Karpas-422 (cell line): ENCODE measurements around the gene PUM2. TPM values are rescaled to one million over a fixed set of nuclear protein-coding genes. Genes with fewer than 3 reads are reported as not detected.
"Not testable (repeated sequence)": the region's sequence is repeated elsewhere in the genome, so short reads cannot be mapped to it uniquely, and the experiment has no call there.

Source experiments
- DNase-seq: peaks from one replicate; pipeline ENCODE4 v3.0.0-alpha.2; 2015
- H2AFZ ChIP-seq: fragments of 200-600 bp; sonication (generic); 2 replicates; pipeline ENCODE4 v1.6.1; 2014; ENCODE audit warnings: antibody characterized with exemption, low read length, mixed read lengths
- H3K27ac ChIP-seq: fragments of 200-600 bp; sonication (generic); 2 replicates; pipeline ENCODE4 v1.5.1; 2014; ENCODE audit warnings: mild to moderate bottlenecking, low read length, moderate library complexity
- H3K27me3 ChIP-seq: fragments of 200-600 bp; sonication (generic); 2 replicates; pipeline ENCODE4 v1.6.1; 2014; ENCODE audit warnings: low read length, mixed read lengths
- H3K36me3 ChIP-seq: fragments of 200-600 bp; sonication (generic); 2 replicates; pipeline ENCODE4 v1.6.1; 2014; ENCODE audit warnings: low read length, mixed read lengths; ENCODE audit not compliant: insufficient read depth
- H3K4me1 ChIP-seq: fragments of 200-600 bp; sonication (generic); 2 replicates; pipeline ENCODE4 v1.6.1; 2014; ENCODE audit warnings: mild to moderate bottlenecking, low read length, mixed read lengths
- H3K4me2 ChIP-seq: fragments of 200-600 bp; sonication (generic); 2 replicates; pipeline ENCODE4 v1.6.1; 2014; ENCODE audit warnings: low read length, low read depth, mild to moderate bottlenecking; ENCODE audit not compliant: poor library complexity, severe bottlenecking
- H3K4me3 ChIP-seq: fragments of 200-600 bp; sonication (generic); 2 replicates; pipeline ENCODE4 v1.5.1; 2014; ENCODE audit warnings: mild to moderate bottlenecking, antibody characterized with exemption, low read length, mixed read lengths
- H3K79me2 ChIP-seq: fragments of 200-600 bp; sonication (generic); 2 replicates; pipeline ENCODE4 v1.6.1; 2014; ENCODE audit warnings: mild to moderate bottlenecking, low read length, mixed read lengths
- H3K9ac ChIP-seq: fragments of 200-600 bp; sonication (generic); 2 replicates; pipeline ENCODE4 v1.6.0; 2014; ENCODE audit warnings: low read length
- H3K9me2 ChIP-seq: fragments of 200-600 bp; sonication (generic), shearing (Covaris generic); replicated peaks from 2 replicates; pipeline ENCODE4 v1.6.0; 2014; ENCODE audit warnings: mild to moderate bottlenecking, low read length, moderate library complexity; ENCODE audit not compliant: insufficient read depth
- H3K9me3 ChIP-seq: fragments of 300-700, 200-600 bp; sonication (generic); 2 replicates; pipeline ENCODE4 v1.6.1; 2014; ENCODE audit warnings: low read length, mixed read lengths
- H4K20me1 ChIP-seq: fragments of 200-600 bp; sonication (generic); 2 replicates; pipeline ENCODE4 v1.6.1; 2014; ENCODE audit warnings: mild to moderate bottlenecking, antibody characterized with exemption, low read length, low read depth; ENCODE audit not compliant: insufficient read depth
- total RNA-seq: library from RNA; depleted of rRNA; stranded (reverse); fragments of >200 nt; shearing (Covaris generic); gene quantifications from 2 replicates; pipeline ENCODE4 v1.2.3, GENCODE V29; 2014; ENCODE audit warnings: low replicate concordance

The PUM2 gene
- total RNA-seq, 1 experiment from 2014 or later, result 80.3 TPM

DNA sequence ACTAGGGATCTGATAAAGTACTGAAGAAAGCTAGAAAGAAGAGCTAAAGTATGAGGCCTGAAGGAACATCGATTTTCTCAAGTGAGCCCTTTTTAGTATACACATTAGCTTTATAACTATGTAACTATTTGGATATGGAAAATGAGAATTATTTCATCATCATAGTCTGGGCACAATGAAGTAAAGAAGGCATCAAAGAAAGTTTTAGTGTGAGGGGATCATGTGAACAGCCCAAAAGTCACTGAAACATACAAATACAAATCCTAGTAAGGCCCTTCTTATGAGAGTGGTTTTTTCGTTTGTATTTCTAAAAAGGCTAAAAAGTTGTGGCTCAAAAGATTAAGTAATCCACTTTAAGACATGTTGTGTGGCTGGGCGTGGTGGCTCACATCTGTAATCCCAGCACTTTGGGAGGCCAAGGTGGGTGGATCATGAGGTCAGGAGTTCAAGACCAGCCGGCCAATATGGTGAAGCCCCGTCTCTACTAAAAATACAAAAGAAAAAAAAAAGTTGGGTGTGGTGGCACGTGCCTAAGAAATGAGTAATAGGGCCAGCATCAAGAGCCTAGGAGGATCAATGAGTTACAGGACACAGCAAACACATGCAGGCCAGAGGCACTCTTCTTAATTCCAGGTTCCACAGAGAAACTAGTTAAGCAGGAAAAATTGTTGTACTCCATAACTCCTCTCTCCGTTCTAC, 61.9 kb downstream of the PUM2 start:
- Histone ChIP-seq H3K9me2 (no peaks in the 10 kb centered on the region), H3K4me2 (no peak overlapping the region), H3K9ac (no peak overlapping the region), H4K20me1 (peaks cover 4% of the 10 kb centered on the region), H3K79me2 (peaks cover 84% of the 10 kb centered on the region), H3K4me1 (no peaks in the 10 kb centered on the region), H2AFZ (no peak overlapping the region), H3K4me3 (no peak overlapping the region), H3K36me3 (peaks cover 54% of the 10 kb centered on the region), H3K9me3 (no peaks in the 10 kb centered on the region), H3K27ac (no peak overlapping the region), H3K27me3 (no peaks in the 10 kb centered on the region)
- DNase-seq, result no peak

DNA sequence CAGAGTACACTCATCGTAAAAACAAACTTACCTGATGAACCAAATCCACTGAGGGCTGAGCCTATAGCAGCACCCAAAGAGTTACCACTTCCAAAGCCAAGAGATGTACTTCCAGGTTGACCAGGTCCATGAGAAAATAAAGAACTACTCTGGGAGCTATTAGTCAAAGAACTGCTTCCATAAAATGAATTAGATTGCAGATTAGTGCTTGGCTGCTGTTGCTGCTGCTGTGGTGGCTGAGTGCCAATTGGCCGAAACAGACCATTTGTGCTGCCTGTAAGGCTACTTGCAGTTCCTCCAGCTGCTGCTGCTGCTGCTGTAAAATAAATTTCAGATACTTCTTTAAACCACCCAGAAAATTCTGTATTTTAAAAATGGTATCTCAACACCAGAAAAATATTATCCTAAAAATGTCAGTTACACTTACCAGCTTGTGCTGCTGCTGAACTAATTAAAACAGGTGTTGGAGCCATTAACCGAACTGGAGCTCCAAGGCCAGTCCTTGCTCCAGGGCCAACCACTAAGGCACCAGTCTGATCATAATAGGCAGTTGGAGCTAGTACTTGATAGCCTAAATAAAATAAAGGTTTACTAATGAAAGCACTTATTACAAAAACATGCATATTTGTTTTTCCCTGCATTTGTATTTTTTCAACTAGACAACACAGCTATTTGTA, 67.6 kb downstream of the PUM2 start:
- peaks cover 95% of the 10 kb centered on the region for H3K79me2 ChIP-seq
- H3K27ac ChIP-seq, result no peak overlapping the region
- no peaks in the 10 kb centered on the region for H3K9me3 ChIP-seq
- H3K4me3 ChIP-seq, result no peak overlapping the region
- H3K9ac ChIP-seq, result no peak overlapping the region
- H3K4me1 ChIP-seq, result peaks cover 2% of the 10 kb centered on the region; the same call in 1 of the 2 replicates
- H2AFZ ChIP-seq, result no peak overlapping the region
- no peak for DNase-seq
- H4K20me1 ChIP-seq, result peaks cover 4% of the 10 kb centered on the region
- H3K36me3 ChIP-seq, result peaks cover 81% of the 10 kb centered on the region
- H3K27me3 ChIP-seq, result no peaks in the 10 kb centered on the region
- no peak overlapping the region for H3K4me2 ChIP-seq
- H3K9me2 ChIP-seq, result no peaks in the 10 kb centered on the region

DNA sequence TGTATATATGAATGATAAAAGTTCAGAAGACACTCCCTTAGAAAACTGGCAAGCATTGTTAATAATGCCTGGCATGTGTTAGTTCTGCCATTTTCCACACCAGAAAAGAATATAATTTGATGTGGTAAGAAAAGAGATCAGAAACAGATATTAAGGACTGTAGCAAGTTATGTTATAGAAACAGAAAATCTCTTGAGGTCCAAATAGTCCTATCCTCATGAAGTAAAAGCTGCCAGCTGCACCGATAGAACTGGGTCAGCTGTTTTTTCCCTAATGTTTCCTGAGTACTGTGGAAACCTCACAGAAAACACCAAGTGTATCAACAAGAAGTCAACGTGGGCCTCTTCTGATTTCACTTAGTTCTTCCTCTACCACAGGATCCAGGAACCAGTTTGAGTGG, 68.8 kb downstream of the PUM2 start:
- Histone ChIP-seq H3K4me1 (peaks cover 9% of the 10 kb centered on the region; the same call in 1 of the 2 replicates), H3K79me2 (peaks cover 93% of the 10 kb centered on the region), H2AFZ (no peak overlapping the region), H3K9ac (no peak overlapping the region), H3K36me3 (peaks cover 87% of the 10 kb centered on the region), H3K27ac (no peak overlapping the region), H4K20me1 (no peaks in the 10 kb centered on the region), H3K4me2 (no peak overlapping the region), H3K4me3 (no peak overlapping the region), H3K9me2 (no peaks in the 10 kb centered on the region), H3K9me3 (no peaks in the 10 kb centered on the region), H3K27me3 (no peaks in the 10 kb centered on the region)
- DNase-seq, result no peak

DNA sequence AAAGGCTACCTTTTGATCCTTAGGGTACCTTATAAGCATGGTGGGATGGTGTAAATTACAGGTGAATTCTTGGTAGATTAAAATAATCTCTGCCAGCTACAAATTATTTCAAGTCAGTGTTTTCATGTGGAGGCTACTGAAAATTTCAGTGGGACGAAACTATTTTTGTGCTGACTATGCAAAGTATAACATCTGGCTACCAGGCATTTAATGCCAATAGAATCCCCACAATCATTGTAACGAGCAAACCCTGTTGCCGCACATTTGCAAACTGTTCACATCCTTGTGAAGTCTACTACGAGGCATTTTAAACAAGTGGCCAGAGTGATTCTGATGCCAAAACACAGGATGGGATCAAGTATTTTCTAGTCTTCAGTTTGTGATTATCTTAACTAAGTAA, 77.6 kb downstream of the PUM2 start:
- Histone ChIP-seq H3K4me3 (no peak overlapping the region), H3K27ac (no peak overlapping the region), H3K36me3 (peaks cover 53% of the 10 kb centered on the region; the same call in 1 of the 2 replicates), H3K4me2 (no peak overlapping the region), H3K27me3 (no peaks in the 10 kb centered on the region), H3K79me2 (peaks cover 72% of the 10 kb centered on the region), H3K9ac (no peak overlapping the region), H2AFZ (no peak overlapping the region), H3K9me3 (no peaks in the 10 kb centered on the region), H3K9me2 (no peaks in the 10 kb centered on the region), H4K20me1 (no peaks in the 10 kb centered on the region), H3K4me1 (peaks cover 16% of the 10 kb centered on the region; the same call in 1 of the 2 replicates)
- no peak for DNase-seq

DNA sequence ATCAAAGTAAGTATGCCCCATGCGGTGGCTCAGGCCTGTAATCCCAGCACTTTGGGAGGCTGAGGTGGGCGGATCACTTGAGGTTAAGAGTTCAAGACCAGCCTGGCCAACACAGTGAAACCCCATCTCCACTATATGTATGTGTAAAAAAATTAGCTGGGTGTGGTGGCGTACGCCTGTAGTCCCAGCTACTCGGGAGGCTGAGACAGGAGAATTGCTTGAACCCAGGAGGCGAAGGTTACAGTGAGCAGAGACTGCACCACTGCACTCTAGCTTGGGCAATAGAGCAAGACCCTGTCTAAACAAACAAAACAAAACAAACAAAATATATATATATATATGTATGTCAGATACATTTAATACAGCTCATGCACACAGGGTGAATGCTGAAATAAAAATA, 82.3 kb downstream of the PUM2 start:
- not testable (repeated sequence) for H3K4me1 ChIP-seq, H3K27me3 ChIP-seq, H3K27ac ChIP-seq, H4K20me1 ChIP-seq, H3K4me3 ChIP-seq, H3K9me3 ChIP-seq, H3K4me2 ChIP-seq, H2AFZ ChIP-seq, H3K9me2 ChIP-seq, H3K9ac ChIP-seq, DNase-seq
- Histone ChIP-seq H3K36me3 (peaks cover 43% of the 10 kb centered on the region; the same call in 1 of the 2 replicates), H3K79me2 (peaks cover 52% of the 10 kb centered on the region)

DNA sequence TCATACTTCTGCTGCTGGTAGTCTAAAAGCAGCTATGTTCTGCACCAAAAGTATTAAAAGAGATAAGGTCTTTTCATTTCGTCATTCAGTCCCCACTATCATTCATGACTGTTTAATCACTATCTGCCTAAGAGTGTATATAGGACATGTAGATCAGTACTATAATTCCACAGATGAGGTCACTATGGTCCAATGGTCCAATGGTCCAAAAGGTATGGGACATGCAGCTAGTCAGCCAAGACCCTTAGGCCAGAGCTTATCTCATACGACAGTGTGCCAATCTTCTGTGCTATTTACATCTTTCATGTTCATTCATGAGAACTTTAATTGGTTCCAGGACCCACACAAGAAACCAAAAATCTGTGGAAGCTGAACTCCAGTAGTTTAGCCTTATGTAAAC, 83.1 kb downstream of the PUM2 start:
- Histone ChIP-seq H2AFZ (no peak overlapping the region), H3K27ac (no peak overlapping the region), H3K9me2 (no peaks in the 10 kb centered on the region), H4K20me1 (no peaks in the 10 kb centered on the region), H3K9ac (no peak overlapping the region), H3K79me2 (peaks cover 48% of the 10 kb centered on the region), H3K4me1 (no peaks in the 10 kb centered on the region), H3K9me3 (no peaks in the 10 kb centered on the region), H3K36me3 (peaks cover 50% of the 10 kb centered on the region; the same call in 1 of the 2 replicates), H3K4me3 (no peak overlapping the region), H3K4me2 (no peak overlapping the region), H3K27me3 (no peaks in the 10 kb centered on the region)
- DNase-seq, result no peak

DNA sequence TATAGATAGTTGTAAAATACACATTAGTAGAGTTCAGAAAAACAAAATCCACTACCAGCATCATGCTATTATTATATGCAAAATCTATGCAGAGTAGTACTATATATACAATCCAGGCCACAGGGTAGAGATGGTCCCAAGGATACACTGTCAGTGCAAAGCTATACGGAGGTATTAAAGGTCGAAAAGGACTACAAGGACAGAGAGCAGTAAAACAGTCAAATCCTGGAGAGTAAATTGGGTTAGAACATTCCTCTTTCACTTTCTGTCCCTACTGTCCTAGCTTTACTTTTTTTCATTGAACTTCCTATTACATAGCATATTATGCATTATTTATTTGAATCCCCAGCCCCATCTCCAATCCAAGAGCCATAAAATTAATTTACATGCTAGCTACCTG, 86.0 kb downstream of the PUM2 start:
- Histone ChIP-seq H3K79me2 (peaks cover 37% of the 10 kb centered on the region), H3K9me3 (no peaks in the 10 kb centered on the region), H2AFZ (no peak overlapping the region), H4K20me1 (no peaks in the 10 kb centered on the region), H3K27ac (no peak overlapping the region), H3K36me3 (peaks cover 55% of the 10 kb centered on the region; the same call in 1 of the 2 replicates), H3K4me1 (no peaks in the 10 kb centered on the region), H3K27me3 (no peaks in the 10 kb centered on the region), H3K4me2 (no peak overlapping the region), H3K4me3 (no peak overlapping the region), H3K9ac (no peak overlapping the region), H3K9me2 (no peaks in the 10 kb centered on the region)
- no peak for DNase-seq

DNA sequence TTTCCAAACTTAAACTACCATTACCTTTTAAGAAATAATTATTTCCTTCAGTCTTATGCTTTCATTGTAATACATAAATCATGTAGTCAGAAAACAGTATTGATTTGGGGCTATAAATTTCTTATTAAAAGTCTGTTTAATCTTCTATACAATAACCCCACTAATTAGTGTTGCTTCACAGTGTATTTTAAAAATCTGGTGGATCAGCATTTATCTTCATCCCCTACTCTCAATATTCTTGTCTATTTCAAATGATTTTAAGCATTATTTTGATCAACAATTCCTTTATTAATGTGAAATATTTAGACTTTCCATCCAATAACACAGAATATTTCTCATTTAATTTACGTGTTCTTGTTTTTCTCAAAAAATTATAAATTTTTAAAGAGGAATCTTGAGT, 93.2 kb downstream of the PUM2 start:
- Histone ChIP-seq H3K9ac (no peak overlapping the region), H3K9me2 (no peaks in the 10 kb centered on the region), H3K4me2 (no peak overlapping the region), H3K79me2 (0 out of 2 replicates have a peak, but pooled peaks cover 10% of the 10 kb centered on the region), H3K9me3 (no peaks in the 10 kb centered on the region), H4K20me1 (no peaks in the 10 kb centered on the region), H3K4me1 (no peaks in the 10 kb centered on the region), H2AFZ (no peak overlapping the region), H3K4me3 (no peak overlapping the region), H3K36me3 (peaks cover 78% of the 10 kb centered on the region), H3K27me3 (no peaks in the 10 kb centered on the region), H3K27ac (no peak overlapping the region)
- DNase-seq, result no peak
